AG09319 (cell line): Measurements from ENCODE around the gene CTSK.
A peak's percentile ranks its signal among the peaks of the same experiment; 100 is the strongest.

ENCODE experiments used
- DNase-seq: peaks from one replicate; pipeline ENCODE4 v3.0.0-alpha.2; 2010; ENCODE audit warnings: low read depth; ENCODE audit errors: extremely low read depth
- TF ChIP-seq, protein P1 (sequence below): IDR thresholded peaks from 2 replicates; pipeline ENCODE4 v1.5.1; 2011; ENCODE audit warnings: low read depth, mild to moderate bottlenecking, inconsistent platforms, low read length, moderate library complexity

CTSK gene

DNA sequence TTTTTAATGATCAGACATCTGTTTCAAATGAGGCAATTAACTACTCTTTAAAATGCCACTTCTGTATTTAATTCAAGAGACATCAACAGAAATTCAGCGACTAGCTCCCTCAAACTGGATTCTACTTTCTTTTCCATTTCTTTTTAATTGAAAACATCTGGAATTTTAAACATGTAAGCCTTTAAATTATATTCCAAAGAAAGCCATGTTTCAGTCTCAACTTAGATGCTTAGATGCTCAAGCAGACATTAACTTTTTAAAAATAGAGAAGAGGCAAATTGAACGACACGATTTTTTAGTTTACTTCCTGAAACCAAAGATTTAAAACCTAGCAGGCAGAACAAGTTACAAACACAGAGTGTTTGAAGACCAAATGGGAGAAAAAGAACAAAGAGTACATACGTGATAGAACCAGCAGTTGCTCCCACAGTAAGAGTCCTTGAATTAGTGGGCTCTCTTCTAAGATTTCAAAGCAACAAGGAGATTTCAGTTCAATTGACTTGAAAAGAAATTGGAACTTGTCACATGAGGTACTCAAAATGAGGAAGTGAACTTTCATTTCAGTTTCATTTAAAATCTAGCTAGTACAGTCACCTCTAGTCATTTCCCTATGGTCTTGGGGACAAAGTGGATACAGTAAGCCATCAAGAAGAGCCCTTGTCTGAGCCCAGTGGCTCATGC lies 42.6 kb downstream of the CTSK start, which contains the start of gene CTSS:
TSS of gene CTSS (minus strand) at position 483 of the 681 bp plus-strand sequence. CDS start 1,015 bp downstream, outside the sequence.
- DNase-seq = no peak
- TF ChIP-seq, protein P1, sequence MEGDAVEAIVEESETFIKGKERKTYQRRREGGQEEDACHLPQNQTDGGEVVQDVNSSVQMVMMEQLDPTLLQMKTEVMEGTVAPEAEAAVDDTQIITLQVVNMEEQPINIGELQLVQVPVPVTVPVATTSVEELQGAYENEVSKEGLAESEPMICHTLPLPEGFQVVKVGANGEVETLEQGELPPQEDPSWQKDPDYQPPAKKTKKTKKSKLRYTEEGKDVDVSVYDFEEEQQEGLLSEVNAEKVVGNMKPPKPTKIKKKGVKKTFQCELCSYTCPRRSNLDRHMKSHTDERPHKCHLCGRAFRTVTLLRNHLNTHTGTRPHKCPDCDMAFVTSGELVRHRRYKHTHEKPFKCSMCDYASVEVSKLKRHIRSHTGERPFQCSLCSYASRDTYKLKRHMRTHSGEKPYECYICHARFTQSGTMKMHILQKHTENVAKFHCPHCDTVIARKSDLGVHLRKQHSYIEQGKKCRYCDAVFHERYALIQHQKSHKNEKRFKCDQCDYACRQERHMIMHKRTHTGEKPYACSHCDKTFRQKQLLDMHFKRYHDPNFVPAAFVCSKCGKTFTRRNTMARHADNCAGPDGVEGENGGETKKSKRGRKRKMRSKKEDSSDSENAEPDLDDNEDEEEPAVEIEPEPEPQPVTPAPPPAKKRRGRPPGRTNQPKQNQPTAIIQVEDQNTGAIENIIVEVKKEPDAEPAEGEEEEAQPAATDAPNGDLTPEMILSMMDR = no peak

DNA sequence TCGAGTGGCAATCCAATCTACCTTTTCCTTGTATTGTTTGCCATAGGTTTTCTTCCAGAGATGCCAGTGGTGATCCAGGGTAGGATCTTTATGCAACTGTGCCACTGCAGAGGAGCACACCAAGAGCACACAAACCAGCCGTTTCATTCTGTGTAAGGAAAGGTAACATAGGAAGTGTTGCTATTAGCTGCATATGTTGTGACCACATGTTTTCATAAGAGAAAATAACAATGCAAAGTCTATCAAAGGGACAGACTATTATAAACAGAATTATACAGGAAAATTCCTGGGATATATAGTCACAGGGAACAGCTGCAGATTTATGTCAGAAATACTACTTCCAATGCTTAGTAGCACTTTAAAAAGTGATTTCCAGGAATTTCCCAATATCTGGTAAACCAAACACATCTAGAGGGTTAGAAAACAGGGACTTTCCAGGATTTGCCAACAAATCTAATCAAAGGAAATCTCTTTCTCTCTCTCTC lies 43.4 kb downstream of the CTSK start:
- TF ChIP-seq, protein P1 = no peak
- peak; percentile 65 for DNase-seq

DNA sequence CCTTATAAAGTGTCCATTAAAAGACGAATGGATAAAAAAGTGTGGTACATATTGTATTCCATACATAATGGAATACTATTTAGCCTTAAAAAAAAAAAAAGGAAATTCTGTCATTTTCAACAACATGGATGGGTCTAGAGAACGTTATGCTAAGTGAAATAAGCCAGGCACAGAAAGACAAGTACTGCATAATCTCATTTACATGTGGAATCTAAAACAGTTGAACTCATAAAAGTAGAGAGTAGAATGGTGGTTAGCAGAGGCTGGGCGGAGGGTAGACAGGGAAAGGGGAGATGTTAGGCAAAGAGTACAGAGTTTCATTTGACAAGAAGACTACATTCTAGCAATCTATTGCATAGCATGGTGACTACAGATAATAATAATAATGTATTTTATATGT lies 45.0 kb downstream of the CTSK start:
- no peak for DNase-seq

DNA sequence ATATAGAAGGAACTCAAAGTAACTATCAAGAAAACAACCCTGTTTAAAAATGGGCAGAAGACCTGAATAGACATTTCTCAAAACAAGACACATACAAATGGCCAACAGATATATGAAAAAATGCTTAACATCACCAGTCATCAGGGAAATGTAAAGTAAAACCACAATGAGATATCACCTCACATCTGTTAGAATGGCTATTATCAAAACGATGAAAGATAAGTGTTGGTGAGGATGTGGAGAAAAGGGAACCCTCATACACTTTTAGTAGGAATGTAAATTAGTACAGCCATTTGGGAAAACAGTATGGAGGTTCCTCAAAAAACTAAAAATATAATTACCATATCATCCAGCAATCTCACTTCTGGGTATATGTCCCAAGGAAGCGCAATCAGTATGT lies 45.5 kb downstream of the CTSK start:
- TF ChIP-seq, protein P1 = no peak
- DNase-seq = no peak

More for the DNA sequence above, 45.0 kb downstream of the CTSK start:
- TF ChIP-seq, protein P1 = no peak

DNA sequence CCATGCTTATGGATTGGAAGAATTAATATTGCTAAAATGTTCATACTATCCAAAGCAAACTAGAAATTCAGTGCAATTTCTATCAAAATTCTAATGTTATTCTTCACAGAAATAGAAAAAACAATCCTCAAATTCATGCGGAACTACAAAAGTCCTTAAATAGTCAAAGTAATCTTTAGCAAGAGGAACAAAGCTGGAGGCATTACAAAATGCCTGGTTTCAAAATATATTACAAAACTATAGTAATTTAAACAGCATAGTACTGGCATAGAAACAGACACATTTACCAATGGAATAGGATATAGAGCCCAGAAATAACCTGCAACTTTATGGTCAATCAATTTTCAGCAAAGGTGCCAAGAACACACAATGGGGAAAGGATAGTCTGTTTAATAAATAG lies 46.3 kb downstream of the CTSK start:
- TF ChIP-seq, protein P1 = no peak
- DNase-seq = no peak

DNA sequence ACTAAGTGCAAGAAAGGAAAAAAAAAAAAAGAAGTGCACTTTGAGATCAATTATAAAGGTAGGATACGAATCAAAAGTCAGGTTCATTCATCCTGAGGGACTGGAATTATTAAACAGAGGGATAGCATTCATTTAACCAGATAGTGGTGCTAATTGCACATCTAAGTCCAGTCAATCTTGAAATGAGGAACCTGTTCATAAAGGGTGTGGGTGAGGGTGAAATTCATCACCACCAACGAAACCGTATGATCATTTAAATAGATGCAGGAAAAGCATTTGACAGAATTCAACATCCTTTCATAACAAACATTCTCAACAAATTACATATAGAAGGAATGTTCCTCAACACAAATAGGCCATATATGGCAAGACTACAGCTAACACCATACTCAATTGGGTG lies 48.0 kb downstream of the CTSK start:
- TF ChIP-seq, protein P1 = no peak
- DNase-seq = no peak

DNA sequence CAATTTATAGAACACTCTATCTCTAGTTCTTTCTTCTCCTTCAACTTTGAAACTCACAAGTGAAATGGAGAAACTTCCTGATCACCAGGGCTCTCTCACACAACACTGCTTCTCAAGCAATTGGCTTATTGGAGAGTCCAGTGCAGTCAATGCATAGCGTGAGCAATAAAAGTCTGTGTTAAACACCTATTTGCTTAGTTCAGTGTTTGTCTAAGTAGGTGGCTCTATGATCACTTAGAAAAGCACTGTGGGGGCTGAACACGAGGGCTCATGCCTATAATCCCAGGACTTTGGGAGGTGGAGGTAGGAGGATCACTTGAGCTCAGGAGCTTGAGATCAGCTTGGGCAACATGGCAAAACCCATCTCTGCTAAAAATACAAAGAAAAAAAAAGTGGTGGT lies 54.6 kb downstream of the CTSK start:
- TF ChIP-seq, protein P1 = no peak

More for the DNA sequence above, 54.6 kb downstream of the CTSK start:
- no peak for DNase-seq
